IMR-90 (cell line): ENCODE data around the gene IRAG1. TPM values are rescaled to one million over a fixed set of nuclear protein-coding genes. Genes with fewer than 3 reads are reported as not detected.

Experiments
- ATAC-seq: fragments of 200-7000 bp; cut with Tn5 transposase; 2 replicates; pipeline ENCODE4 v1.9.1; 2020; ENCODE audit warnings: low read depth, mild to moderate bottlenecking, moderate library complexity
- BruUV-seq: library from RNA; stranded (reverse); fragments of 400-500 nt; replicated peaks from 2 replicates; lab custom pipeline; 2021; lab: Mats Ljungman, UMichigan
- CTCF ChIA-PET: fragments of 300-600 bp; formaldehyde crosslinking; extraction: SDS; loops from one replicate; lab custom pipeline; 2021; ENCODE audit warnings: antibody characterized with exemption; lab: Yijun Ruan, JAX
- POLR2A ChIA-PET: fragments of 300-600 bp; sonication (Branson Sonifier 250); formaldehyde crosslinking; loops from one replicate; lab custom pipeline; 2022; ENCODE audit warnings: antibody characterized with exemption; ENCODE audit not compliant: unreplicated experiment; lab: Charles Lee
- DNase-seq: peaks from one replicate; pipeline ENCODE4 v3.0.0; 2013
- H2AFZ ChIP-seq: replicated peaks from 2 replicates; pipeline ENCODE3; 2013; ENCODE audit warnings: low read length, mild to moderate bottlenecking; ENCODE audit not compliant: poor library complexity
- H2AK5ac ChIP-seq: 2 replicates; pipeline ENCODE4 v1.6.1; 2013; ENCODE audit warnings: low read depth, low read length, inconsistent platforms
- H2AK9ac ChIP-seq: replicated peaks from 2 replicates; pipeline ENCODE3; 2013; ENCODE audit warnings: mild to moderate bottlenecking, low read depth, low read length, moderate library complexity; ENCODE audit not compliant: poor library complexity
- H2BK120ac ChIP-seq: 2 replicates; pipeline ENCODE4 v1.6.1; 2013; ENCODE audit warnings: low read depth, low read length, inconsistent platforms
- H2BK15ac ChIP-seq: 3 replicates; pipeline ENCODE4 v1.6.1; 2013; ENCODE audit warnings: low read depth, low read length, inconsistent platforms
- H2BK20ac ChIP-seq: 2 replicates; pipeline ENCODE4 v1.6.1; 2013; ENCODE audit warnings: low read depth, mild to moderate bottlenecking, inconsistent platforms, low read length, moderate library complexity
- H2BK5ac ChIP-seq: 2 replicates; pipeline ENCODE4 v1.6.1; 2013; ENCODE audit warnings: mild to moderate bottlenecking, low read depth, low read length, inconsistent platforms; ENCODE audit not compliant: poor library complexity, severe bottlenecking
- H3K14ac ChIP-seq: replicated peaks from 2 replicates; pipeline ENCODE4 v1.6.1; 2013; ENCODE audit warnings: low read depth, low read length, inconsistent platforms
- H3K18ac ChIP-seq: 2 replicates; pipeline ENCODE4 v1.6.1; 2013; ENCODE audit warnings: low read depth, low read length, control low read depth
- H3K23ac ChIP-seq: 2 replicates; pipeline ENCODE4 v1.6.1; 2013; ENCODE audit warnings: low read depth, low read length, inconsistent platforms
- H3K27ac ChIP-seq: 2 replicates; pipeline ENCODE4 v1.5.1; 2013; ENCODE audit warnings: mild to moderate bottlenecking, control low read depth, low read length; ENCODE audit not compliant: insufficient read depth
- H3K27me3 ChIP-seq: 2 replicates; pipeline ENCODE4 v1.6.1; 2013; ENCODE audit warnings: low read length; ENCODE audit not compliant: control insufficient read depth, insufficient read depth
- H3K36me3 ChIP-seq: 2 replicates; pipeline ENCODE4 v1.6.1; 2013; ENCODE audit warnings: low read length, mixed read lengths; ENCODE audit not compliant: control insufficient read depth, insufficient read depth
- H3K4ac ChIP-seq: 2 replicates; pipeline ENCODE4 v1.6.1; 2013; ENCODE audit warnings: low read depth, low read length, inconsistent platforms
- H3K4me1 ChIP-seq: 2 replicates; pipeline ENCODE4 v1.6.1; 2013; ENCODE audit warnings: low read length, mixed read lengths; ENCODE audit not compliant: control insufficient read depth, insufficient read depth
- H3K4me2 ChIP-seq: 2 replicates; pipeline ENCODE4 v1.6.1; 2013; ENCODE audit warnings: low read depth, mild to moderate bottlenecking, control low read depth, low read length, moderate library complexity
- H3K4me3 ChIP-seq: 2 replicates; pipeline ENCODE4 v1.5.1; 2013; ENCODE audit warnings: low read depth, mild to moderate bottlenecking, control low read depth, low read length, moderate library complexity; ENCODE audit not compliant: insufficient read depth
- H3K56ac ChIP-seq: 2 replicates; pipeline ENCODE4 v1.6.1; 2013; ENCODE audit warnings: low read length, inconsistent platforms; ENCODE audit not compliant: insufficient read depth; ENCODE audit errors: extremely low read depth
- H3K79me1 ChIP-seq, 2 experiments: 2 replicates each; pipeline ENCODE4 v1.6.1; 2013; ENCODE audit warnings: low read length in 2 of 2, inconsistent platforms in 1 of 2, low read depth in 1 of 2
- H3K9ac ChIP-seq: 2 replicates; pipeline ENCODE4 v1.6.1; 2013; ENCODE audit warnings: low read depth, low read length, control low read depth
- H3K9me1 ChIP-seq: 2 replicates; pipeline ENCODE4 v1.6.1; 2013; ENCODE audit warnings: low read length, inconsistent platforms; ENCODE audit not compliant: insufficient read depth
- H3K9me3 ChIP-seq: 2 replicates; pipeline ENCODE4 v1.6.1; 2013; ENCODE audit warnings: low read length; ENCODE audit not compliant: control insufficient read depth, insufficient read depth
- H4K20me1 ChIP-seq: 2 replicates; pipeline ENCODE4 v1.6.1; 2013; ENCODE audit warnings: low read length, inconsistent platforms; ENCODE audit not compliant: insufficient read depth
- H4K5ac ChIP-seq: 2 replicates; pipeline ENCODE4 v1.6.1; 2013; ENCODE audit warnings: mild to moderate bottlenecking, low read depth, low read length, control low read depth
- H4K8ac ChIP-seq, 2 experiments: 2 replicates each; pipeline ENCODE4 v1.6.1; 2013; ENCODE audit warnings: low read depth in 2 of 2, low read length in 2 of 2, control low read depth in 1 of 2, inconsistent platforms in 1 of 2
- H4K91ac ChIP-seq: 2 replicates; pipeline ENCODE4 v1.6.1; 2013; ENCODE audit warnings: low read depth, low read length, inconsistent platforms; ENCODE audit not compliant: insufficient read depth
- BHLHE40 ChIP-seq: fragments of 150-350 bp; IDR thresholded peaks from 2 replicates; pipeline ENCODE4 v1.6.1; 2016; ENCODE audit warnings: mild to moderate bottlenecking, low read depth, low read length
- CEBPB ChIP-seq: IDR thresholded peaks from 2 replicates; pipeline ENCODE4 v1.6.1; 2012; ENCODE audit warnings: low read depth, low read length, improper control_type of control experiment
- CHD1 ChIP-seq: IDR thresholded peaks from 2 replicates; pipeline ENCODE4 v1.6.1; 2012; ENCODE audit warnings: low read depth, low read length, improper control_type of control experiment
- MAFK ChIP-seq: IDR thresholded peaks from 2 replicates; pipeline ENCODE4 v1.6.1; 2012; ENCODE audit warnings: low read depth, low read length, improper control_type of control experiment
- MAZ ChIP-seq: IDR thresholded peaks from 2 replicates; pipeline ENCODE4 v1.6.1; 2012; ENCODE audit warnings: low read depth, mild to moderate bottlenecking, low read length, improper control_type of control experiment, moderate library complexity, borderline replicate concordance
- NFE2L2 ChIP-seq: fragments of 150-350 bp; IDR thresholded peaks from 2 replicates; pipeline ENCODE4 v1.6.1; 2016; ENCODE audit warnings: low read depth, mild to moderate bottlenecking, low read length
- POLR2A ChIP-seq: IDR thresholded peaks from 2 replicates; pipeline ENCODE4 v1.6.1; 2012; ENCODE audit warnings: mild to moderate bottlenecking, low read depth, low read length
- RFX5 ChIP-seq: IDR thresholded peaks from 2 replicates; pipeline ENCODE4 v1.8.0; 2012; ENCODE audit warnings: low read depth, mild to moderate bottlenecking, low read length, moderate library complexity
- WGBS, 2 experiments: methylation state at CpG; one replicate each; pipeline versions ENCODE4 v1.1.5 to v1.1.7; 2013; ENCODE audit warnings: missing lambda C conversion rate in 2 of 2; ENCODE audit not compliant: insufficient read length in 1 of 2; ENCODE audit errors: extremely low coverage in 2 of 2; 5-methylcytosine and 5-hydroxymethylcytosine counted together
- dilution Hi-C: fragments of 300-500 bp; cut with HindIII; formaldehyde crosslinking; loops from one replicate; pipeline ENCODE4 v1.14.3; 2018; ENCODE audit warnings: low sequenced_read_pairs; ENCODE audit not compliant: unreplicated experiment
- in situ Hi-C: fragments of 300-500 bp; cut with MboI; formaldehyde crosslinking; loops from 3 replicates; pipeline ENCODE4 v1.14.3; 2019; ENCODE audit warnings: low sequenced_read_pairs, inconsistent platforms, mixed read lengths
- intact Hi-C: fragments of 100-400 bp; cut with micrococcal nuclease; formaldehyde crosslinking; loops from 2 replicates; pipeline ENCODE4 v1.10.0; 2022
- polyA plus RNA-seq, 3 experiments: library from polyadenylated mRNA; depleted of rRNA; stranded (reverse); fragments of >200 nt; gene quantifications; 2 replicates each; pipeline ENCODE4 v1.2.3, GENCODE V29; 2012; ENCODE audit warnings: low replicate concordance in 1 of 3
- total RNA-seq: library from RNA; depleted of rRNA; stranded (reverse); fragments of >200 nt; gene quantifications from 2 replicates; pipeline ENCODE4 v1.2.3, GENCODE V29; 2012
- TF ChIP-seq, protein P1 (sequence below): conservative IDR thresholded peaks from 2 replicates; pipeline ENCODE4 v1.5.1; 2012; ENCODE audit warnings: mild to moderate bottlenecking, low read depth, low read length, improper control_type of control experiment
- TF ChIP-seq, protein P2 (sequence below): fragments of 150-350 bp; IDR thresholded peaks from 2 replicates; pipeline ENCODE4 v1.6.1; 2016; ENCODE audit warnings: low read depth, mild to moderate bottlenecking, low read length, moderate library complexity, borderline replicate concordance
- TF ChIP-seq, protein P3 (sequence below): fragments of 150-350 bp; IDR thresholded peaks from 2 replicates; pipeline ENCODE4 v1.6.1; 2017; ENCODE audit warnings: mild to moderate bottlenecking, antibody characterized with exemption, low read length, low read depth

The IRAG1 gene
- total and polyA plus RNA-seq, 2 of the 4 experiments (the other 2 are of a cell fraction): 19.4 to 25.8 TPM

DNA sequence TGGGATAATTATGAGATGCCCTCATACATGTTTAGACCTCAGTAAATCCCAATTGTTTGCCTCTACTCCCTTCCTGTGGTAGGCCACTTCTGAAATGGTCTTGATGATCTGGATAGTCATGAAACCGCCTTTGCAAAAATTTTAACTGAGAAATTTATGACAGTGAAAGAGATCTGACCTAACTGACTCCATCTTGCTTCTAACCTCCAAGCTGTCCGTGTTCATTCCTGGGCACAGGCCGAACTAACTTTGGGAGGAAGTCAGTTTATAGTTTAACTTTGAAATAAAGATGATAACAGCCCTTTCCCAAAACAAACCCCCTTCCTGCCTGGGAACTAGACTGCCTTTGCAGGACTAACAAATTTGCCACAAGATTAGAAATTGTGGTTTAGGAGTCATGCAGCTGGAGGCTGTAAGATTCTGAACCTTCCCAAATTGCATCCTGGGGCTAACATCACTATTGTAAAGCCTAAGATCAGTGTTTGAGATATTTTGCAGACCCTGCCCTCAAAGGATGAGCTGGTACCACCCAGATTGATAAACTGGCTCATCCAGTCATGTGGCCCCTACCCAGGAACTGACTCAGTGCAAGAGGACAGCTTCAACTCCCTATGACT, 37.6 kb upstream of the IRAG1 start:
- H3K4me2 ChIP-seq: no peak overlapping the region
- H2AK9ac ChIP-seq: no peak overlapping the region
- H4K5ac ChIP-seq: no peak overlapping the region; the same call in 1 of the 2 replicates
- no peak overlapping the region for H3K18ac ChIP-seq
- peaks cover 36% of the 10 kb centered on the region for H3K9me1 ChIP-seq
- peaks cover 22% of the 10 kb centered on the region for H3K4me1 ChIP-seq
- H2BK20ac ChIP-seq: peak overlapping the region; percentile 40; the same call in 1 of the 2 replicates
- no peaks in the 10 kb centered on the region for H3K36me3 ChIP-seq
- in situ Hi-C loops (loop anchor here (10.0 to 25.0 kb wide), 3 partner anchors 519 to 966 kb away; no protein-coding TSS in a partner anchor), intact Hi-C loops (no loop called here), dilution Hi-C loops (loop anchor here (25.0 kb wide), 1 partner anchor 219 kb away; no protein-coding TSS in a partner anchor)
- H3K4me3 ChIP-seq: no peak overlapping the region
- H2BK15ac ChIP-seq: no peak overlapping the region
- WGBS, 2 experiments: no CpG with 5 or more reads among the region's 3 CpGs
- CTCF ChIA-PET: interaction anchor here (0.6 to 2.6 kb wide), 4 partner anchors 37 to 325 kb away, joined by 3 to 9 read pairs (median 6); partner anchors contain the start of gene IRAG1
- ATAC-seq: no peak
- H2BK120ac ChIP-seq: peak overlapping the region; percentile 7; the same call in 1 of the 2 replicates
- no peaks in the 10 kb centered on the region for H3K27me3 ChIP-seq
- H3K79me1 ChIP-seq: peaks cover 4 to 6% of the 10 kb centered on the region in 2 experiments; a peak in 2 of 4 replicates
- H3K23ac ChIP-seq: no peak overlapping the region
- no peak overlapping the region for H3K27ac ChIP-seq
- TF ChIP-seq MAZ (no peak), CEBPB (no peak), POLR2A (no peak), CHD1 (no peak), NFE2L2 (no peak), BHLHE40 (no peak), RFX5 (no peak), MAFK (no peak)
- TF ChIP-seq, protein P1, sequence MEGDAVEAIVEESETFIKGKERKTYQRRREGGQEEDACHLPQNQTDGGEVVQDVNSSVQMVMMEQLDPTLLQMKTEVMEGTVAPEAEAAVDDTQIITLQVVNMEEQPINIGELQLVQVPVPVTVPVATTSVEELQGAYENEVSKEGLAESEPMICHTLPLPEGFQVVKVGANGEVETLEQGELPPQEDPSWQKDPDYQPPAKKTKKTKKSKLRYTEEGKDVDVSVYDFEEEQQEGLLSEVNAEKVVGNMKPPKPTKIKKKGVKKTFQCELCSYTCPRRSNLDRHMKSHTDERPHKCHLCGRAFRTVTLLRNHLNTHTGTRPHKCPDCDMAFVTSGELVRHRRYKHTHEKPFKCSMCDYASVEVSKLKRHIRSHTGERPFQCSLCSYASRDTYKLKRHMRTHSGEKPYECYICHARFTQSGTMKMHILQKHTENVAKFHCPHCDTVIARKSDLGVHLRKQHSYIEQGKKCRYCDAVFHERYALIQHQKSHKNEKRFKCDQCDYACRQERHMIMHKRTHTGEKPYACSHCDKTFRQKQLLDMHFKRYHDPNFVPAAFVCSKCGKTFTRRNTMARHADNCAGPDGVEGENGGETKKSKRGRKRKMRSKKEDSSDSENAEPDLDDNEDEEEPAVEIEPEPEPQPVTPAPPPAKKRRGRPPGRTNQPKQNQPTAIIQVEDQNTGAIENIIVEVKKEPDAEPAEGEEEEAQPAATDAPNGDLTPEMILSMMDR: no peak
- TF ChIP-seq, protein P2, sequence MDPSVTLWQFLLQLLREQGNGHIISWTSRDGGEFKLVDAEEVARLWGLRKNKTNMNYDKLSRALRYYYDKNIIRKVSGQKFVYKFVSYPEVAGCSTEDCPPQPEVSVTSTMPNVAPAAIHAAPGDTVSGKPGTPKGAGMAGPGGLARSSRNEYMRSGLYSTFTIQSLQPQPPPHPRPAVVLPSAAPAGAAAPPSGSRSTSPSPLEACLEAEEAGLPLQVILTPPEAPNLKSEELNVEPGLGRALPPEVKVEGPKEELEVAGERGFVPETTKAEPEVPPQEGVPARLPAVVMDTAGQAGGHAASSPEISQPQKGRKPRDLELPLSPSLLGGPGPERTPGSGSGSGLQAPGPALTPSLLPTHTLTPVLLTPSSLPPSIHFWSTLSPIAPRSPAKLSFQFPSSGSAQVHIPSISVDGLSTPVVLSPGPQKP: no peak
- TF ChIP-seq, protein P3, sequence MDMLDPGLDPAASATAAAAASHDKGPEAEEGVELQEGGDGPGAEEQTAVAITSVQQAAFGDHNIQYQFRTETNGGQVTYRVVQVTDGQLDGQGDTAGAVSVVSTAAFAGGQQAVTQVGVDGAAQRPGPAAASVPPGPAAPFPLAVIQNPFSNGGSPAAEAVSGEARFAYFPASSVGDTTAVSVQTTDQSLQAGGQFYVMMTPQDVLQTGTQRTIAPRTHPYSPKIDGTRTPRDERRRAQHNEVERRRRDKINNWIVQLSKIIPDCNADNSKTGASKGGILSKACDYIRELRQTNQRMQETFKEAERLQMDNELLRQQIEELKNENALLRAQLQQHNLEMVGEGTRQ: no peak
- H3K9me3 ChIP-seq: no peaks in the 10 kb centered on the region
- DNase-seq: peak; percentile 36
- BruUV-seq: no TSS peak
- POLR2A ChIA-PET: no interaction called here
- H2AK5ac ChIP-seq: peak overlapping the region; percentile 8; the same call in 1 of the 2 replicates
- no peak overlapping the region for H2AFZ ChIP-seq
- peak overlapping the region in 1 of 2 experiments; percentile 10; a peak in 1 of 4 replicates for H4K8ac ChIP-seq
- H3K4ac ChIP-seq: peak overlapping the region; percentile 27; the same call in 1 of the 2 replicates
- H4K20me1 ChIP-seq: no peaks in the 10 kb centered on the region
- no peak overlapping the region for H2BK5ac ChIP-seq
- no peak overlapping the region for H3K14ac ChIP-seq
- no peak overlapping the region for H3K9ac ChIP-seq
- H4K91ac ChIP-seq: no peak overlapping the region
- no peak overlapping the region for H3K56ac ChIP-seq
